ENCODE measurements around the gene ANTKMT. TPM values are rescaled to one million over a fixed set of nuclear protein-coding genes. Genes with fewer than 3 reads are reported as not detected.

The ANTKMT gene
- total RNA-seq, 4 donors from 2014 or later = 24.9 to 42.4 (median 32.1) TPM

DNA sequence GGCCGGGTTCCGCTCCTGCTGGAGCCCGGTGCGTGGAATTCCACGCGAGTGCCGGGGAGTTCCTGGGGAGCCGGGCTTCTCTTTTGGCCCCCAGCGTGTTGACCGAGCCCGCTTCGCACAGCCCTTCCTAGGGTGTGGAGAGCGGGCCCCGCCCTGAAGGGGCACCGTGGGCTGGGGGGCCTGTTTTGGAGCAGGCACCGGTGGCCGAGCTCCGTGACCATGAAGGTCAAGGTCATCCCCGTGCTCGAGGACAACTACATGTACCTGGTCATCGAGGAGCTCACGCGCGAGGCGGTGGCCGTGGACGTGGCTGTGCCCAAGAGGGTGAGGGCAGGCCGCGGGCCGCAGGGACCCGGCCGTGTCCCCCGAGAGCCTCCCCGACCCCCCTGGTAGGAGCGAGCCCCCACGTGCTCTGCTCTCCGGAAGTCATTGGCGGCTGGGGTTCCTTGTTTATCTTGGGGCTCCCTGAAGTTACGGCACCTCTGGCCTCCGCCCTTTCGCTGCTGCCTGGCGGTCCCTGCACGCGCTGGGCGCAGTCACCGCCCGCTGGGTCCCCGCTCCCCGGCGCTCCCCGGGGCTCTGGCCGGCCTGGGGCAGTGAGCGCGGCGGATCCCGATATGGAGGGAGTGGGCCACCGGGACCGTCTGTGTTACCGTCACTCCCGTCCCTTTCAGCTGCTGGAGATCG is 6.5 kb downstream of the ANTKMT start:
- TF ChIP-seq, protein P1, sequence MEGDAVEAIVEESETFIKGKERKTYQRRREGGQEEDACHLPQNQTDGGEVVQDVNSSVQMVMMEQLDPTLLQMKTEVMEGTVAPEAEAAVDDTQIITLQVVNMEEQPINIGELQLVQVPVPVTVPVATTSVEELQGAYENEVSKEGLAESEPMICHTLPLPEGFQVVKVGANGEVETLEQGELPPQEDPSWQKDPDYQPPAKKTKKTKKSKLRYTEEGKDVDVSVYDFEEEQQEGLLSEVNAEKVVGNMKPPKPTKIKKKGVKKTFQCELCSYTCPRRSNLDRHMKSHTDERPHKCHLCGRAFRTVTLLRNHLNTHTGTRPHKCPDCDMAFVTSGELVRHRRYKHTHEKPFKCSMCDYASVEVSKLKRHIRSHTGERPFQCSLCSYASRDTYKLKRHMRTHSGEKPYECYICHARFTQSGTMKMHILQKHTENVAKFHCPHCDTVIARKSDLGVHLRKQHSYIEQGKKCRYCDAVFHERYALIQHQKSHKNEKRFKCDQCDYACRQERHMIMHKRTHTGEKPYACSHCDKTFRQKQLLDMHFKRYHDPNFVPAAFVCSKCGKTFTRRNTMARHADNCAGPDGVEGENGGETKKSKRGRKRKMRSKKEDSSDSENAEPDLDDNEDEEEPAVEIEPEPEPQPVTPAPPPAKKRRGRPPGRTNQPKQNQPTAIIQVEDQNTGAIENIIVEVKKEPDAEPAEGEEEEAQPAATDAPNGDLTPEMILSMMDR (IDR thresholded peaks at IDR 0.05) = no peak
- TF ChIP-seq POLR2A (IDR thresholded peaks at IDR 0.05) = no peak
- WGBS, 2 donors = 0 to 1% methylated on average over 26 to 39 of the region's 61 CpGs
- intact Hi-C loops (cut with DNase I; ENCODE audit: low total_unique reads) = no loop called here
- no peak for DNase-seq (ENCODE audit: low spot score in 2 of 2)
- peak overlapping the region; percentile 18 for H3K4me3 ChIP-seq (ENCODE audit: low read depth, poor library complexity, severe bottlenecking)

DNA sequence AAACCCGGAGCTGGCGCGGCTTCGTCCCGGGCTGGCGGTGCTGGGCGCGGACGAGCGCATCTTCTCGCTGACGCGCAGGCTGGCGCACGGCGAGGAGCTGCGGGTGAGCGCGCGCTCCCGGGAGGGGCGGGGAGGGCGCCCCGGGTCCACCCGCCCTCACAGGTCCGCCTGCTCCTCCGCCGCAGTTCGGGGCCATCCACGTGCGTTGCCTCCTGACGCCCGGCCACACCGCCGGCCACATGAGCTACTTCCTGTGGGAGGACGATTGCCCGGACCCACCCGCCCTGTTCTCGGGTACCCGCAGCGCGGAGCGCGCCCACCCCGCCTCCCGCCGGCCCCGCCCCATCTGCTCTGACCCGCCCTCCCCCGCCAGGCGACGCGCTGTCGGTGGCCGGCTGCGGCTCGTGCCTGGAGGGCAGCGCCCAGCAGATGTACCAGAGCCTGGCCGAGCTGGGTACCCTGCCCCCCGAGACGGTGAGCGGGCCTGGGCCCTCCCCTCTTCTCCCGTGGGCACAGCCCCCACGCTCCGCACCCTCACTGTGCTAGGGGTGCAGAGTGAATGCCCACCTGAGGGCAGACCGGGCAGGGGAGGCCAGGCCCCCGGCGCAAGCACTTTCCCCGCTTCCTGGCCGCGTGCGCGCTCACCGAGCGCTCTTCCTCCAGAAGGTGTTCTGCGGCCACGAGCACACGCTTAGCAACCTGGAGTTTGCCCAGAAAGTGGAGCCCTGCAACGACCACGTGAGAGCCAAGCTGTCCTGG is 7.4 kb downstream of the ANTKMT start:
- peak; percentile 45 to 93 for DNase-seq (ENCODE audit: low spot score in 2 of 2)
- TF ChIP-seq, protein P1 (IDR thresholded peaks at IDR 0.05) = no peak
- no peak for TF ChIP-seq POLR2A (IDR thresholded peaks at IDR 0.05)
- WGBS, 2 donors = 0 to 3% methylated on average over 9 to 46 of the region's 80 CpGs

DNA sequence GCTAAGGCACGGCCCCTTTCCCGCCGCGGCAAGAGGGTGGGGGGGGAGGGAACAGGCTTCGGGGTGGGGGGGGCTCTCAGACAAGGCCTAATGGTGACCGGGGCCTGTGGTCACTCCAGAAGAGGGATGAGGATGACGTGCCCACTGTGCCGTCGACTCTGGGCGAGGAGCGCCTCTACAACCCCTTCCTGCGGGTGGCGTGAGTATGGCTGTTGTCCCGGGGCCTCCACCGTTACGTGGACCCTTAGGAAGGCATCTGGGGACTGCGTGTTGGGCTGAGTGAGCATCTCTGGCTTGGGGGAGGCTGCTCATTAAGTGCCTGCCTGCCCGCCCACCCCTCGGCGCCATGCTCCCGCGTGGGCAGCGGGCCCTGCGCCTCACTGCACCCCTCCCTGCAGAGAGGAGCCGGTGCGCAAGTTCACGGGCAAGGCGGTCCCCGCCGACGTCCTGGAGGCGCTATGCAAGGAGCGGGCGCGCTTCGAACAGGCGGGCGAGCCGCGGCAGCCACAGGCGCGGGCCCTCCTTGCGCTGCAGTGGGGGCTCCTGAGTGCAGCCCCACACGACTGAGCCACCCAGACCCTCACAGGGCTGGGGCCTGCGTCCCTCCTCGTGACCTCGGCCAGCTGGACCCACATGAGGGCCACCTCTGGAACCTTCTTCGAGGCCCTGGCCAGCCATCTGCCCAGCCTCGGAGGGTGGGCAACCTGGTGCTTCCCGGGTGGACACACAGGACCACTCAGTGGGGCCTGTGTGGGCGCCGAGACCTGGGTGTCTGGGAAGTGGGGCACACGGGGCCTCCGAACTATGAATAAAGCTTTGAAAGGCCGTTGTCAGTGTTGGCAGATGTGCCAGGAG is 8.2 kb downstream of the ANTKMT start:
- DNase-seq (ENCODE audit: low spot score in 2 of 2) = no peak
- H3K4me3 ChIP-seq (ENCODE audit: low read depth, poor library complexity, severe bottlenecking) = no peak overlapping the region
- intact Hi-C loops (cut with DNase I; ENCODE audit: low total_unique reads) = no loop called here
- 51 to 70% methylated on average over 38 to 41 of the region's 55 CpGs for WGBS, 2 donors
- TF ChIP-seq POLR2A (IDR thresholded peaks at IDR 0.05) = no peak
- TF ChIP-seq, protein P1 (IDR thresholded peaks at IDR 0.05) = no peak

More for the DNA sequence above, 7.4 kb downstream of the ANTKMT start:
- no peak overlapping the region for H3K4me3 ChIP-seq (ENCODE audit: low read depth, poor library complexity, severe bottlenecking)
- intact Hi-C loops (cut with DNase I; ENCODE audit: low total_unique reads) = no loop called here

DNA sequence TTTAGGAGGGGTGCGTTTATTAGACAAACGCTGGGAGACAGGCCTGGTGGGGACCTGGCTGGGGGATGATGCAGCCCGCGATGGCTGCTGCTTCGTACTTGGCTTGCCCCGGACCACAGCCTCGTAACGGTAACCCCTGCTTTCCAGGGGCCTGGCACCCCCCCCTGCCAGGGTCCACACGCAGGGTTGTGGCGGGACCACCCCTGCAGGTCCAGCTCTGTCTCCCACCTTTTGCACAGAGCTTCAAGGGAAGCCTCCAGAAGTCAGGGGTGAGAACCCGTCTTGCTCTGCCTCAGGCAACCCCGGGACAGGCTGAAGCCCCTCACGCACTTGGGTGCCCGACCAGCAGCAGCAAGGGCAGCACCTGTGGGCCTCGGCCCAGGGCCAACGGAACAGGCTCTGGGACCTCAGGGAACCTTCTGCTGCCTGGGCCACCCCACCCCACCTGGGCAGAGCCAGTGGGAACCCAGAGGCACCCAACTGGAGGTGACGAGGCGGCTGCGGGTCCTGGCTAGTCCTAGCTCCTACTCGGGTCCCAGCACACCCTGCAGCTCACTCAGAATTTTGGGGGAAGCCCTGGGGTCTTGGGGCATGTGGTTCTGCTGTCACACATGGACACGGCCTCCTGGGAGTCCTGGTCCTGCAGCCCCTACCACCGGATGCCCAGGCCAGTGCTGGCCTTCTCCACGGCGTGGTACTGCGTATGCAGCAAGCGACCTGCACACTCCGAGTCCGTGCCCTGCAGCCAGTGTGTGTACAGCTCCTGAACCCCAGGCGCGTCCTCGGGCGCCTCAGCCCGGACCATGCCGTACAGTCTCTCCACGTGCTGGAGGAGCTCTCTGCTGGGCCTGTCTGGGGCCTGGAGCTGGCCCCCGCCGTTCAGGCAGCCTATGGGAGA is 9.1 kb downstream of the ANTKMT start:
- DNase-seq (ENCODE audit: low spot score in 2 of 2) = no peak
- 83 to 87% methylated on average over 28 of the region's 37 CpGs for WGBS, 2 donors
- TF ChIP-seq, protein P1 (IDR thresholded peaks at IDR 0.05) = no peak
- no peak for TF ChIP-seq POLR2A (IDR thresholded peaks at IDR 0.05)
- intact Hi-C loops (cut with DNase I; ENCODE audit: low total_unique reads) = no loop called here
- H3K4me3 ChIP-seq (ENCODE audit: low read depth, poor library complexity, severe bottlenecking) = no peak overlapping the region

Measured in lower leg skin (tissue), 4 donors.